T1000 (cell line): Measurements from ENCODE around the gene DENND5A.
"Not testable (repeated sequence)": the region's sequence is repeated elsewhere in the genome, so short reads cannot be mapped to it uniquely, and the experiment has no call there.

Experiments used
- DNase-seq: peaks from one replicate; lab custom pipeline; 2025; ENCODE audit warnings: mixed read lengths; lab: John Stamatoyannopoulos, UW

The DENND5A gene

GRCh38 chr11:9210922-9211320, 54.2 kb downstream of the DENND5A start:
- DNase-seq = no peak

GRCh38 chr11:9210224-9210921, 54.8 kb downstream of the DENND5A start:
- no peak for DNase-seq

- not testable (repeated sequence) for DNase-seq
Observed at GRCh38 chr11:9209604-9210003, 55.5 kb downstream of the DENND5A start.

GRCh38 chr11:9208726-9209501, 56.2 kb downstream of the DENND5A start:
- no peak for DNase-seq

GRCh38 chr11:9207229-9207628, 57.9 kb downstream of the DENND5A start:
- DNase-seq = no peak

- DNase-seq = no peak
Observed at GRCh38 chr11:9206496-9206895, 58.7 kb downstream of the DENND5A start.

GRCh38 chr11:9203691-9204311, 61.3 kb downstream of the DENND5A start:
- no peak for DNase-seq

- no peak for DNase-seq
Observed at GRCh38 chr11:9201372-9202162, 63.6 kb downstream of the DENND5A start.

GRCh38 chr11:9200471-9200870, 64.7 kb downstream of the DENND5A start:
- no peak for DNase-seq

GRCh38 chr11:9193316-9193715, 71.8 kb downstream of the DENND5A start:
- DNase-seq = no peak

- no peak for DNase-seq
Observed at GRCh38 chr11:9192561-9192960, 72.6 kb downstream of the DENND5A start.

GRCh38 chr11:9190326-9191016, 74.7 kb downstream of the DENND5A start:
- DNase-seq = not testable (repeated sequence)

GRCh38 chr11:9188860-9189259, 76.3 kb downstream of the DENND5A start:
- DNase-seq = not testable (repeated sequence)

GRCh38 chr11:9187616-9188015, 77.5 kb downstream of the DENND5A start:
- DNase-seq = no peak

GRCh38 chr11:9184516-9184915, 80.6 kb downstream of the DENND5A start:
- no peak for DNase-seq

GRCh38 chr11:9182180-9182871, 82.8 kb downstream of the DENND5A start:
- no peak for DNase-seq

GRCh38 chr11:9180784-9181183, 84.4 kb downstream of the DENND5A start:
- no peak for DNase-seq

- no peak for DNase-seq
Observed at GRCh38 chr11:9179141-9179540, 86.0 kb downstream of the DENND5A start.

GRCh38 chr11:9178716-9179115, 86.4 kb downstream of the DENND5A start:
- no peak for DNase-seq

- DNase-seq = no peak
Observed at GRCh38 chr11:9177438-9178091, 87.6 kb downstream of the DENND5A start.
